HG02973 (cell line): ENCODE measurements around the gene QSOX1.

ENCODE experiments used
- ATAC-seq: cut with Tn5 transposase; IDR thresholded peaks from one replicate; pipeline ENCODE4 v1.9.1; 2021; ENCODE audit warnings: moderate library complexity; ENCODE audit not compliant: unreplicated experiment

The QSOX1 gene

DNA sequence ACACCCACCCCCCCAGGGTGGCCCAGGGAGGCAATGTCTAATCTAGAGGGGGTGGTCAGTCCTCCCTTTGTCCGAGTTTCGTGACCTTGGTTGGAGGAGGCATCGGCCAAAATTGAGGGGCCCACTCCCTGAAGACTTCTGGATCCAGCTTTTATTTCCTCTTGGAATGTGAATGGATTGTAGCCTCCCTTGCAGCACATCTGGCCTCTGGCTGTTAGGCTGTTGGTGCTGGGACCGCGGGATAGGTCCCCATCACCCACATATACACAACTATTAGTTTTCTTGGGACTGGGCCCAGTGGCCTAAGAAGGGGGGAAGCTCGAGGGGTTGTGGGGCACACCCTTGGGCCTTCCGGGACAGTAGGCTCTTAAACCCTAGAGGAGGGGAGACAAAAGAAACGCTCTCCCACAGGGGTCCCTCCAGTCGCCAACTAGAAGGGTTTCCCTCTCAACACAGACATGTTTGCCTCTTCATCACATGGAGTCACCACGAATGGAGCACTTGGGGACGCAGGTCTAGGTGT lies 77.9 kb downstream of the QSOX1 start:
- ATAC-seq = no peak

DNA sequence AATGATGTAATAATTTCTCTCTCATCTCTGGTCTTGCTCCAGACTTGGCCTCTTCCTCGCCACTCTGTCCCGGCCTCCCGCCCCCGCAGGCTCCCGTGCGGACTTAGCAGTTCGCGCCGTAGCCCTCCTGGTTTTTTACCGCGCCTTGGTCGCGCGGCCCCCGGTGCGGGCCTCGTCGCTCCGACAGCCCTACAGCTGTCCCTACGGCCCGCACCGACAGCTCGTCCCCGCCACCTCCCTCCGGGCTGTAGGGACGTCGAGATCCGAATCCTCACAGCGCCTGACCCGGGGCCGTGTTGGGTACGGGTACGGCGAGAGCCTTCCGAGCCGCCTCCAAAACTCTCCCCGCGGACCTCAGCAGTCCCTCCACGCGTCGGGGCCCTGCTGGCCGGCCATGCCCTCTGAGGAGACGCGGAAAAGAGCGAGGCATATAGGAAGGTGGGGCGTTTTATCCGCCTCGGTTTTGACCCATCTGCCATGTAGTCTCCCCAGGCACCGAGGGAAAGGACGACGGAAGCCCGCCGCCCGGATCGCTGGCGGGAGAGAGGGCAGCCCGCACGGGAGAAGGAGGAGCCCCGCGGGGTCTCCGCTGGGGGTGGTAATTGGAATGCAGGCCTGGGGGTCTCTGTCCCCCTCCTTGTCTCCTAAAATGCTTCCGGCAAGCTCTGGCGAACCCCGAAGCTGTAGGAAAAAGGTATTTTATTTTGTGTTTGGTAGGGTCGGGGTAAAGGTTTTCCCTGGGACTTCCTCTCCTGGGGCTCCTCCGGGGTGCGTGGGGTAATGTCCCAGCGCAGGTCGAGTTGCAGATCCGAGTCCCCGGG lies 78.7 kb downstream of the QSOX1 start:
- no peak for ATAC-seq

DNA sequence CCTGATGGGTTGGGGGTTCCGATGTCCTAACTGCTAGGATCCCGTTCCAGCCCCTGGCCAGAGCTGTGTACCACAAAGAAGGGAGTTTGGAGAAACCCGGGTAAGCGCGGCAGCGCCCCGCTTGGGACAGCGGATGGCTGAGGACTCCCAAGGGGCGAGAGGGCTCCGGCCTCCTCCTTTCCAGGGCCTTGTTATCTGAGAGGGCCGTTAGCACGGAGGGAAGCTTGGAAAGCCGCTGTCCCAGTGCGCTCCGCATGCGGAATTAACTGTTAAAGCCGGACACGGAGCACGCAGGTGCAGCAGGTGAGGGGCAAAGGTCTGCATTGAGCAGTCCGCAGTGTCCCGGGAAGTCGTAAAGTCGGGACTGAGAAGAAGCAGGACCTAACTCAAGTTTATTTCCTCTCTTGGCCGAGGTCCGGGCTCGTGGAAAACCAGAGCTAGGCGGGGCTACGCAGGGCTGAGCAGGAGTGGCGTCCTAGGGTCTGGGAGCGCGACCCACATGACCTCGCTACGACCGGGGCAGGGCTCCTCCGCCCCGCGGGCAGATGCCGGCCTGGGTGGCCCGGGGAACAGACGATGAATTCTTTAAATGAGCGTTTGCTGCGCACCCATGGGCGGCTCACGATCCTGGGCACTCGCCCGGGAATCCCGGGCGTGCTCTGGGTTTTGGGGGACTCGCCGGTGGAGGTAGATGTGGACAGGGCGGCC lies 79.9 kb downstream of the QSOX1 start:
- no peak for ATAC-seq

GRCh38 chr1:180235077-180235501 lies 80.4 kb downstream of the QSOX1 start:
- no peak for ATAC-seq

DNA sequence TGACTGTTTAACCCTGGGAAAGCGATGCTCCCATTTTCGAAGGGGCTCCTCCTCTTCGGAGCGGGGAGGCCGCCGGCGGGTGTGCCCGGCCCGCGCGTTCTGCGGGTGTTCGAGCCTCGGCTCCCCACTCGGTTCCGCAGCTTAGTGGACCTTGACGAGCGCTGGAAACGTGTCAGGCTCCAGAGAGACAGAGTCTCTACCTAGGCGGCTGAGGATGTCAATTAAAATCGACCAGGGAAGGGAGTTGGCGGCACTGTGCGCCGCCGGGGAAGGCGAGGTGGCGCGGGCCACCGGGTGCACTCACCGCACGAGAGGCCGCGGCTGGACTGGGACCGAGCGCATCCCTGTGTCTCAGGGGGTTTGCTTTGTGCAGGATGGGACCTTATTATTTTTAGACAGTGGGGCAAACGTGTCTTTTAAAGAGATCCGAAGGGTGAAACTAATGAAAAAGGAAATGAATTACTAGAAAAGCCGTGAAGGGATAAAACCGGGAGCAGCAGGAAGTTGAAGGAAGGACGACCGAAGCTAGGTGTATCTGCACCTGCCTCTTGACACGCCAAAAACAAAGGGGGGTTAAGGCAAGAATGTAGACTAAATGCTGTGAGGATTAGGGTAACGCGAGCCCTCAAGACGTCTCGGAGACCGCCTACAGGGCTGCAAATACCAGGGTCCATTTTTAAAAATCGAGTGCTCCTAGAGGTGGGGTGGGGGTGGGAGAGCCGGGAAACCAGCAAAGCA lies 81.0 kb downstream of the QSOX1 start:
- ATAC-seq = no peak

GRCh38 chr1:180236698-180237509 lies 82.2 kb downstream of the QSOX1 start:
- ATAC-seq = no peak

- no peak for ATAC-seq
Observed at GRCh38 chr1:180237869-180238476, 83.3 kb downstream of the QSOX1 start.

GRCh38 chr1:180238675-180239074 lies 84.0 kb downstream of the QSOX1 start:
- no peak for ATAC-seq

DNA sequence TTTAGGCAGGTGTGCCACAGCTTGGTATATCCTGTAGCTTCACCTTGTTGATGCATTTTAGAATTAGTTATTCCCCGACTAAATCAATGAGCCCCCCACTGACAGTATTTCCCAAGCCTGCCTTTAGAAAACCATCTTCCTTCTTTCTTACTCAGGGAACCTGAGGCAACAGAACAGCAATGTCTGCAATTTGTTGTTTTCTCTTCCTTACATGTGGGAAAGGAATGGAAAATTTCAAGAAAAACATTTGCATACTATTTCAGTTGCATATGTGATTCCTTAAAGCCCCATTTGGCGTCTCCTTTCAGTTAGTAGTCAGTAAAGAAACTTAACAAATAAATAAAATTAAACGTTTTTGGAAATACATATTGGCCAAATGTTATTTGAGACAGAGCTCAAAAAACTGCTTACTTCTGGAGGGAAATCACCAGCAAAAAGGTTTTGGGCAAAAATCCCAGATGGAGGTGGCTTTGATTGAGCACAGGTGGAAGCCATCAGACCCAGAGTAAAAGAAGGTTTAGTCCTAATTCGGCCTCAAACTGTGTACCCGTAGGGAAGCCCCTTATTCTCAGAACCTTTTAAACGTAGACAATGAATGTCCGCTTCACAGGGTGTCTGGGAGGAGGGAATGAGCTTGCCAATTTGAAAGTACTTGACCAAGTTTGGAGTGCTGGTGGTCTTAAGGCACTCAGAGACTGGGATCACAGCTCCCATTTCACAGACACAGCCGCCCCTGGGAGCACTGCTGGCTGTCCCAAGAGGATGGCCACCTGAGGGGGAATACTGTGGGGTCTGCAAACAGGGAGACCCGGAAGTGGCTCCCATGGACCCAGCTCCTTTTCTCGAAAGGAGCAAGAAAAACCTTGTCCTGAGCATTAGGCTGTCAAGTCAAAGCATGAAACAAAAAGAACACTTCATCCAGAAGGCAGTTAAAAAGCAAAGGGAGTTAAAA lies 84.8 kb downstream of the QSOX1 start:
- no peak for ATAC-seq

- ATAC-seq = no peak
Observed at GRCh38 chr1:180241716-180242544, 87.3 kb downstream of the QSOX1 start.

- no peak for ATAC-seq
Observed at GRCh38 chr1:180243517-180244221, 89.0 kb downstream of the QSOX1 start.

DNA sequence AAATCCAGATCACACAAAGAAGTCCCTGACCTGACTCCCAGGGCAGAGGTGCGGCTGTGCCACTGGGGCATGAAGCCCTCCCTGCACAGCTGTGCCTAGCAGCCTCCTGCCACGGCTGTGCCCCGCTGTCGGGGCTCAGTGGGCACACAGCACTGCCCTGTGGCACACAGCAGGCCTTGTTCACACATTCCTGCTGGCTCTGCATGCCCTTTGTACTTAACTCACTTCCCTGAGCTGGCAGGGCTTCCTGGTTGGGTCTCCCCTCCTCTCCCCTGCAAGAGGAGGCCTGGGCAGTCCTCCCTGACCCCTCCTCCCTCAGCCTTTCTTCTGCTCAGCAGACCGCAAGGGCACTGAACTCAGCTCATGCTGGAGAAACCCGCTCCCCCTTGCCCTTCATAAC lies 90.2 kb downstream of the QSOX1 start:
- no peak for ATAC-seq

DNA sequence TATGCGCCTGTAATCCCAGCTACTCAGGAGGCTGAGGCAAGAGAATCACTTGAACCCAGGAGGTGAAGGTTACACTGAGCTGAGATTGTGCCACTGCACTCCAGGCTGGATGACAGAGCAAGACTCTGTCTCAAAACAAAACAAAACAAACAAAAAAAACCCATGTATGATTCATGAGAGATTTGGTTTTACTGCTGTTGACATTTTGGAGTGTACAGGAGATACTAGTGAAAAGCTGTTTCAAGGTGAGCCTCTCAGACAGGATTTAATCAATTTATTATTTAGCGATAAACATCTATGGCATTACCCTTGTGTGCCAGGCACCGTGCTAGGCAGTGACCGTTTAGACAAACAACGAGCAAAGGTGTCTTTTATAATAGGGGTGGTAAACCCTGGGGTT lies 91.9 kb downstream of the QSOX1 start:
- no peak for ATAC-seq

DNA sequence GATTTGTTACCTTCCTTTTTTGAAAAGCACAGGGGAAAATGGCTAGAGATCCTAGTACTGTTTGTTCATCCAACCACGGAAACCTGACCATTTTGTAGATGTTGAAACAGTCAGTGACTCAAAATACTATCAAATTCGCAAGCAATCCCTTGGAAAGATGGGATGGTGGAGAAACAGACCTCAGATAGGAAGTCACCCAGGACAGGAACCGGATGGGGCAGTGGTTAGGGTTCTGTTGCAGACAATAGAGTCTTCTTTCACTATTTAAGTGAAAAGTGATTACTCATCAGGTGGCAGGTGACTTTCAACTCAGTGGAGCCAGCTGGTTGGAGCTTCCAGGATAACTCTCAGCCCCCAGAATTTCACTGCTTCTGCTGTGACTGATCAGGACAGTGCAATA lies 92.4 kb downstream of the QSOX1 start:
- ATAC-seq = no peak

DNA sequence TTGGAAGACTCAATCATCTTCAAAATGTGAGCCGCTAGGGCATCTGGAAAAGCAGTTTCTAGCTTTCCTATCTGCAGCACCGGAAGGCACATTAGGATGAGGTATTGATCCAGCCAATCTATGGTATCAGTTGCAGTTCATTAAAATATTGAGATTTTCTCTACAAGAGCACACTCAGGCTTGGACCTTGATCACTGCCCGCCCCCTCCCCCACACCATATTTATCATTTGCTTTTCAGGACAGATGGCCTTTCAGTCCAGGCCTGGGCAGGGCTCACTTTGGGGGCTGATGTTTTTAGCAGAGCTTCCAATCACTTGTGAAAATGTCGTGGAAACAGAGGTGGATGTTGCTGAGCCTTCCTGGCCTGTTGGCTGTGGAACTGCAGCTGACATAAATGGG lies 92.9 kb downstream of the QSOX1 start:
- no peak for ATAC-seq

- ATAC-seq = no peak
Observed at GRCh38 chr1:180248176-180248575, 93.5 kb downstream of the QSOX1 start.
